ENCODE results near the gene TRAM2.

DNA sequence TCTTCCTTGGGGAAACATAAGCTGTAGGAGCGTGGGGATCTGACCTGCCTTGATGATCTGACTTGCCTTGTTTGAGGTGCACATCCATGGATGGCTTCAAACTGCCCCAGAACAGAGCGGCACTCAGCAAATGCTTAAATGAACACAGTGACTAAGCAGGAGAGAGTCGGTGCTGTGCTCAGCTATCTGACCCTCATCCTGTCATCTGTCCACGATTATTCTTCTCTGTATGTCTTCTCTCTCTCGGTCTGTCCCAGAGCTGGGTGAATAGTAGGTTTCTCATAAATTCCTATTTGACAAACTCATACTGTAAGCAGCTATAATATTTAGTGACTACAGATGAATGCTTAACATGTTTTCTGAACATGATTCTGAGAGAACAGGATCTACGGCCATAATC is 37.3 kb downstream of the TRAM2 start:
- no peak for TF ChIP-seq EP300 (IDR thresholded peaks at IDR 0.05)
- TF ChIP-seq, protein P1, sequence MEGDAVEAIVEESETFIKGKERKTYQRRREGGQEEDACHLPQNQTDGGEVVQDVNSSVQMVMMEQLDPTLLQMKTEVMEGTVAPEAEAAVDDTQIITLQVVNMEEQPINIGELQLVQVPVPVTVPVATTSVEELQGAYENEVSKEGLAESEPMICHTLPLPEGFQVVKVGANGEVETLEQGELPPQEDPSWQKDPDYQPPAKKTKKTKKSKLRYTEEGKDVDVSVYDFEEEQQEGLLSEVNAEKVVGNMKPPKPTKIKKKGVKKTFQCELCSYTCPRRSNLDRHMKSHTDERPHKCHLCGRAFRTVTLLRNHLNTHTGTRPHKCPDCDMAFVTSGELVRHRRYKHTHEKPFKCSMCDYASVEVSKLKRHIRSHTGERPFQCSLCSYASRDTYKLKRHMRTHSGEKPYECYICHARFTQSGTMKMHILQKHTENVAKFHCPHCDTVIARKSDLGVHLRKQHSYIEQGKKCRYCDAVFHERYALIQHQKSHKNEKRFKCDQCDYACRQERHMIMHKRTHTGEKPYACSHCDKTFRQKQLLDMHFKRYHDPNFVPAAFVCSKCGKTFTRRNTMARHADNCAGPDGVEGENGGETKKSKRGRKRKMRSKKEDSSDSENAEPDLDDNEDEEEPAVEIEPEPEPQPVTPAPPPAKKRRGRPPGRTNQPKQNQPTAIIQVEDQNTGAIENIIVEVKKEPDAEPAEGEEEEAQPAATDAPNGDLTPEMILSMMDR (IDR thresholded peaks at IDR 0.05), result no peak

Measured in tibial nerve (tissue), 4 donors.